Endothelial cell (in vitro differentiated cells): ENCODE data around the gene ZNF275. TPM values are rescaled to one million over a fixed set of nuclear protein-coding genes. Genes with fewer than 3 reads are reported as not detected.

Source experiments
- DNase-seq: peaks from one replicate; pipeline ENCODE4 v3.0.0; 2021; ENCODE audit warnings: low spot score
- H3K27ac Mint-ChIP-seq: one replicate; pipeline ENCODE4 v1.8.0; 2021; ENCODE audit warnings: mixed read lengths, inconsistent platforms; ENCODE audit not compliant: unreplicated experiment
- H3K27me3 Mint-ChIP-seq: one replicate; pipeline ENCODE4 v1.8.0; 2021; ENCODE audit warnings: mild to moderate bottlenecking, moderate library complexity, mixed read lengths, inconsistent platforms; ENCODE audit not compliant: unreplicated experiment
- H3K36me3 Mint-ChIP-seq: one replicate; pipeline ENCODE4 v1.8.0; 2021; ENCODE audit warnings: mild to moderate bottlenecking, low read depth, mixed read lengths, inconsistent platforms; ENCODE audit not compliant: unreplicated experiment
- H3K4me1 Mint-ChIP-seq: one replicate; pipeline ENCODE4 v1.8.0; 2021; ENCODE audit warnings: mild to moderate bottlenecking, mixed read lengths, inconsistent platforms; ENCODE audit not compliant: unreplicated experiment
- H3K4me3 Mint-ChIP-seq: one replicate; pipeline ENCODE4 v1.8.0; 2021; ENCODE audit warnings: mild to moderate bottlenecking, mixed read lengths, inconsistent platforms; ENCODE audit not compliant: unreplicated experiment
- H3K9me3 Mint-ChIP-seq: one replicate; pipeline ENCODE4 v1.8.0; 2021; ENCODE audit warnings: mixed read lengths, inconsistent platforms; ENCODE audit not compliant: unreplicated experiment
- total RNA-seq: library from RNA; stranded (reverse); fragmentation: NEBNext Ultra II Directional; extraction: Animal tissue kit (Norgen Biotek cat#: 25700); gene quantifications from one replicate; pipeline ENCODE4 v1.2.1, GENCODE V29; 2021; ENCODE audit not compliant: unreplicated experiment
- TF ChIP-seq, protein P1 (sequence below): fragments of 200-600 bp; sonication (generic); IDR thresholded peaks from one replicate; pipeline ENCODE4 v1.5.0; 2021; ENCODE audit warnings: antibody characterized with exemption; ENCODE audit not compliant: unreplicated experiment

The ZNF275 gene
- total RNA-seq, 1 donor from 2014 or later, result 14.4 TPM

GRCh38 chrX:153400146-153401132 is 66.5 kb downstream of the ZNF275 start:
- H3K27me3 Mint-ChIP-seq, result peaks cover 4% of the 10 kb centered on the region
- no peak overlapping the region for H3K27ac Mint-ChIP-seq
- H3K4me1 Mint-ChIP-seq, result no peaks in the 10 kb centered on the region
- no peaks in the 10 kb centered on the region for H3K9me3 Mint-ChIP-seq
- TF ChIP-seq, protein P1, sequence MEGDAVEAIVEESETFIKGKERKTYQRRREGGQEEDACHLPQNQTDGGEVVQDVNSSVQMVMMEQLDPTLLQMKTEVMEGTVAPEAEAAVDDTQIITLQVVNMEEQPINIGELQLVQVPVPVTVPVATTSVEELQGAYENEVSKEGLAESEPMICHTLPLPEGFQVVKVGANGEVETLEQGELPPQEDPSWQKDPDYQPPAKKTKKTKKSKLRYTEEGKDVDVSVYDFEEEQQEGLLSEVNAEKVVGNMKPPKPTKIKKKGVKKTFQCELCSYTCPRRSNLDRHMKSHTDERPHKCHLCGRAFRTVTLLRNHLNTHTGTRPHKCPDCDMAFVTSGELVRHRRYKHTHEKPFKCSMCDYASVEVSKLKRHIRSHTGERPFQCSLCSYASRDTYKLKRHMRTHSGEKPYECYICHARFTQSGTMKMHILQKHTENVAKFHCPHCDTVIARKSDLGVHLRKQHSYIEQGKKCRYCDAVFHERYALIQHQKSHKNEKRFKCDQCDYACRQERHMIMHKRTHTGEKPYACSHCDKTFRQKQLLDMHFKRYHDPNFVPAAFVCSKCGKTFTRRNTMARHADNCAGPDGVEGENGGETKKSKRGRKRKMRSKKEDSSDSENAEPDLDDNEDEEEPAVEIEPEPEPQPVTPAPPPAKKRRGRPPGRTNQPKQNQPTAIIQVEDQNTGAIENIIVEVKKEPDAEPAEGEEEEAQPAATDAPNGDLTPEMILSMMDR, result peak; percentile 75
- no peak overlapping the region for H3K4me3 Mint-ChIP-seq
- peak; percentile 66 for DNase-seq
- H3K36me3 Mint-ChIP-seq, result no peaks in the 10 kb centered on the region

DNA sequence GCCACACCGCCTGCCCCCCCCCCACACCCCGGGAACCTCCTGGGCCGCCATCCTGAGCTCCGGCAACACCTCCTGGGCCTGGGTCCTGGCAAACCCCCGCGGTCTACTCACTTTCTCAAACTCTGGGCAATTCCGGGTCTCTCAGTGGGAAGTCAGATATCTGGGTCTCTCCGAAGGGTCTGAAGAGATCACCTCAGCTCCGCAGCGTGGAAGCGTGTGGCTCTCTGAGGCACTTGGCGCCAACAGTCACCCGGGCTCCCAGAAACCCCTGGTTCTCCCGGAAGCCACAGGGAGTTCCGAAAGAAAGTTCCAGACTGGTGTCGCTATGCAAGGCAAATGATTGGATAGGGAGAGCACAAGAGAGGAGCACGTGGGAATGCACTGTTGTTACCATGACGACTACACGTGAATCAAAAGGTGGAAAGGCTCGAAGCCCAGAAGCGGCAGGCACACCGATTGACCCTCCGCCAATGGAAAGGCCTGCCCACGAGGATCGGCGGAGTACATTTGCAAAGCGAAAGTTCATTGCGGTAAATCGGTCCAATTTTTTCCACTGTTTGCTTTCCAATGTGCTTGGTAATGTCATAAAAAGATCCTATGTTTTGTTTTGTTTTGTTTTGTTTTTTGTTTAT is 67.3 kb downstream of the ZNF275 start, which contains the start of gene PNMA6E:
TSS of gene PNMA6E (minus strand) at position 218 of the 632 bp plus-strand sequence. CDS start 2,501 bp downstream, outside the sequence.
- H3K4me1 Mint-ChIP-seq, result no peaks in the 10 kb centered on the region
- no peaks in the 10 kb centered on the region for H3K36me3 Mint-ChIP-seq
- DNase-seq, result no peak
- H3K9me3 Mint-ChIP-seq, result no peaks in the 10 kb centered on the region
- H3K27me3 Mint-ChIP-seq, result peaks cover 4% of the 10 kb centered on the region
- H3K27ac Mint-ChIP-seq, result no peak within 1 kb of the TSS
- TF ChIP-seq, protein P1, result no peak
- H3K4me3 Mint-ChIP-seq, result no peak within 1 kb of the TSS

Other genes starting within 250 kb of the ZNF275 start
- not detected for gene MAGEA1, start 154.9 kb upstream of the ZNF275 start, total RNA-seq
- not detected for gene PNMA6F, start 12.4 kb upstream of the ZNF275 start, total RNA-seq
- not detected for gene PNMA6E, start 67.2 kb downstream of the ZNF275 start, total RNA-seq
- 0.49 TPM for gene ZFP92, start 77.3 kb downstream of the ZNF275 start, total RNA-seq
- 1.5 TPM for gene TREX2, start 111.9 kb downstream of the ZNF275 start, total RNA-seq
- 27.7 TPM for gene HAUS7, start 136.4 kb downstream of the ZNF275 start, total RNA-seq
- 393 TPM for gene BGN, start 160.8 kb downstream of the ZNF275 start, total RNA-seq
- 0.10 TPM for gene ATP2B3, start 183.5 kb downstream of the ZNF275 start, total RNA-seq